HFFc6 (cell line): Measurements from ENCODE around the gene MAP1B. TPM values are rescaled to one million over a fixed set of nuclear protein-coding genes. Genes with fewer than 3 reads are reported as not detected.

ENCODE experiments used
- DNase-seq: peaks from one replicate; pipeline ENCODE4 v3.0.0-alpha.2; 2018
- H3K27ac Mint-ChIP-seq: 2 replicates; pipeline ENCODE4 v1.8.0; 2020; ENCODE audit warnings: mild to moderate bottlenecking, mixed read lengths
- H3K27me3 Mint-ChIP-seq: 2 replicates; pipeline ENCODE4 v1.8.0; 2021; ENCODE audit warnings: mild to moderate bottlenecking, moderate library complexity, mixed read lengths; ENCODE audit not compliant: insufficient read depth
- H3K36me3 Mint-ChIP-seq: 2 replicates; pipeline ENCODE4 v1.8.0; 2021; ENCODE audit warnings: low read depth, mixed read lengths
- H3K4me1 Mint-ChIP-seq: 2 replicates; pipeline ENCODE4 v1.8.0; 2020; ENCODE audit warnings: low read depth, mixed read lengths
- H3K4me3 Mint-ChIP-seq: 2 replicates; pipeline ENCODE4 v1.8.0; 2020; ENCODE audit warnings: mild to moderate bottlenecking, moderate library complexity, mixed read lengths
- H3K9me3 Mint-ChIP-seq: 2 replicates; pipeline ENCODE4 v1.8.0; 2020; ENCODE audit warnings: mild to moderate bottlenecking, mixed read lengths
- CTCF ChIP-seq: fragments of 200-600 bp; sonication (generic); IDR thresholded peaks from 2 replicates; pipeline ENCODE4 v1.5.0; 2021; ENCODE audit warnings: antibody characterized with exemption, mild to moderate bottlenecking
- total RNA-seq, 6 experiments: library from RNA; stranded (reverse); fragmentation: NEBNext Ultra II Directional; extraction: Animal tissue kit (Norgen Biotek cat#: 25700); gene quantifications; 2 replicates in 1 of 6; 3 replicates in 5 of 6; pipeline ENCODE4 v1.2.3, GENCODE V29; 2021

Gene MAP1B
- total RNA-seq, 6 experiments from 2014 or later = 164 to 272 (median 235) TPM

- Mint-ChIP-seq H3K27ac (no peak overlapping the region), H3K27me3 (no peaks in the 10 kb centered on the region; the same call in 1 of the 2 replicates), H3K4me3 (no peak overlapping the region), H3K4me1 (peaks cover 45% of the 10 kb centered on the region), H3K36me3 (peaks cover 88% of the 10 kb centered on the region), H3K9me3 (no peaks in the 10 kb centered on the region)
- no peak for TF ChIP-seq CTCF
- no peak for DNase-seq
Measured at GRCh38 chr5:72189146-72189545, 81.9 kb downstream of the MAP1B start.

GRCh38 chr5:72191404-72191803 lies 84.1 kb downstream of the MAP1B start:
- no peaks in the 10 kb centered on the region; the same call in 1 of the 2 replicates for H3K9me3 Mint-ChIP-seq
- no peak overlapping the region for H3K4me3 Mint-ChIP-seq
- peaks cover 88% of the 10 kb centered on the region for H3K36me3 Mint-ChIP-seq
- DNase-seq = no peak
- H3K27ac Mint-ChIP-seq = peak overlapping the region; percentile 8; the same call in 1 of the 2 replicates
- peaks cover 2% of the 10 kb centered on the region; the same call in 1 of the 2 replicates for H3K27me3 Mint-ChIP-seq
- peaks cover 32% of the 10 kb centered on the region for H3K4me1 Mint-ChIP-seq
- TF ChIP-seq CTCF = no peak

GRCh38 chr5:72194846-72195245 lies 87.6 kb downstream of the MAP1B start:
- Mint-ChIP-seq H3K9me3 (no peaks in the 10 kb centered on the region; the same call in 1 of the 2 replicates), H3K27me3 (peaks cover 4% of the 10 kb centered on the region; the same call in 1 of the 2 replicates), H3K4me3 (no peak overlapping the region), H3K36me3 (peaks cover 96% of the 10 kb centered on the region), H3K4me1 (peaks cover 20% of the 10 kb centered on the region), H3K27ac (no peak overlapping the region)
- TF ChIP-seq CTCF = no peak
- no peak for DNase-seq

- no peak for TF ChIP-seq CTCF
- H3K27me3 Mint-ChIP-seq = peaks cover 4% of the 10 kb centered on the region; the same call in 1 of the 2 replicates
- no peak for DNase-seq
- H3K9me3 Mint-ChIP-seq = no peaks in the 10 kb centered on the region; the same call in 1 of the 2 replicates
- H3K4me1 Mint-ChIP-seq = peaks cover 20% of the 10 kb centered on the region
- H3K4me3 Mint-ChIP-seq = no peak overlapping the region; the same call in 1 of the 2 replicates
- no peak overlapping the region for H3K27ac Mint-ChIP-seq
- H3K36me3 Mint-ChIP-seq = peaks cover 95% of the 10 kb centered on the region
Measured at GRCh38 chr5:72195581-72195980, 88.3 kb downstream of the MAP1B start.

GRCh38 chr5:72197393-72197792 lies 90.1 kb downstream of the MAP1B start:
- Mint-ChIP-seq H3K4me1 (peaks cover 15% of the 10 kb centered on the region), H3K27ac (no peak overlapping the region), H3K36me3 (peaks cover 84% of the 10 kb centered on the region), H3K4me3 (no peak overlapping the region), H3K27me3 (peaks cover 4% of the 10 kb centered on the region; the same call in 1 of the 2 replicates), H3K9me3 (no peaks in the 10 kb centered on the region; the same call in 1 of the 2 replicates)
- TF ChIP-seq CTCF = no peak
- DNase-seq = no peak
